Right atrium auricular region (tissue), 2 donors: Measurements from ENCODE around the gene DRD3. TPM values are rescaled to one million over a fixed set of nuclear protein-coding genes. Genes with fewer than 3 reads are reported as not detected.

ENCODE experiments used
- DNase-seq: peaks from one replicate; pipeline ENCODE4 v3.0.0-alpha.2; 2019; ENCODE audit warnings: low spot score
- H3K27ac ChIP-seq, 2 donors: fragments of 200-600 bp; sonication (generic); 1 replicate in 1 of 2; 2 replicates in 1 of 2; pipeline ENCODE4 v1.5.1; 2016 to 2019
- H3K27me3 ChIP-seq, 2 donors: fragments of 200-600 bp; sonication (generic); one replicate each; pipeline versions ENCODE4 v1.5.1 to v1.6.0; 2017 to 2019
- H3K36me3 ChIP-seq: fragments of 200-600 bp; sonication (generic); one replicate; pipeline ENCODE4 v1.5.1; 2016
- H3K4me1 ChIP-seq, 2 donors: fragments of 200-600 bp; sonication (generic); one replicate each; pipeline versions ENCODE4 v1.5.1 to v1.6.0; 2017 to 2019
- H3K4me3 ChIP-seq, 2 donors: fragments of 200-600 bp; sonication (generic); 1 replicate in 1 of 2; 2 replicates in 1 of 2; pipeline ENCODE4 v1.5.1; 2017 to 2019; ENCODE audit warnings: mild to moderate bottlenecking in 1 of 2, moderate library complexity in 1 of 2
- H3K9me3 ChIP-seq, 2 donors: fragments of 200-600 bp; sonication (generic); one replicate each; pipeline ENCODE4 v1.5.1; 2019
- CTCF ChIP-seq, 2 donors: fragments of 200-600 bp; sonication (generic); IDR thresholded peaks; one replicate each; pipeline ENCODE4 v1.5.1; 2019; ENCODE audit warnings: antibody characterized with exemption in 2 of 2
- total RNA-seq, 2 donors: library from RNA; depleted of rRNA; stranded (reverse); fragments of >200 nt; gene quantifications; one replicate each; pipeline ENCODE4 v1.1.0, GENCODE V29; 2016

Gene DRD3
- total RNA-seq, 2 donors from 2014 or later: not detected

- no peak overlapping the region for H3K27ac ChIP-seq
- TF ChIP-seq CTCF (IDR thresholded peaks at IDR 0.05): no peak
- no peak overlapping the region for H3K4me3 ChIP-seq
- H3K27me3 ChIP-seq: no peaks in the 10 kb centered on the region
- no peaks in the 10 kb centered on the region for H3K36me3 ChIP-seq
- DNase-seq: no peak
- H3K9me3 ChIP-seq: no peaks in the 10 kb centered on the region
- H3K4me1 ChIP-seq: no peaks in the 10 kb centered on the region
Measured at GRCh38 chr3:114128826-114129225, 50.0 kb downstream of the DRD3 start.

DNA sequence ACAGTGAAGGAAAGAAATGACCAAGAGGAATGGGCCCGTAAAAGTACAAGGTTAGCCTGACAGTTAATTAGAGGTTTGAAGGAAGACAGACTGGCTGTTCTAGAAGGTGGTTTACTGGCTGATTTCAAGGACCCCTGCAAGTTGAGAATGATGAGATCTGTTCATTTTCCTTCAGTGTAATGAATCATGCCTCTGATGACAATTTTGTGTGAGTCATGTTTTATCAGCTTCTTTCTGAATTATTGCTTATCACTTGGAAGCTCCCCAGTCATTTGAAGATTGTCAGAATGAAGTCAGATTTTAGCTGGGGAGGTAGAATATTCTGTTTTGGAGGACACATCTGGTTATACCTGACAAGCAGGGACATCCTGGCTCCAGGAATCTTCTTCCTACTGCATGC, 50.6 kb downstream of the DRD3 start:
- no peak for DNase-seq
- no peak overlapping the region for H3K4me3 ChIP-seq
- H3K9me3 ChIP-seq: no peaks in the 10 kb centered on the region
- H3K4me1 ChIP-seq: no peaks in the 10 kb centered on the region
- no peaks in the 10 kb centered on the region for H3K27me3 ChIP-seq
- no peak for TF ChIP-seq CTCF (IDR thresholded peaks at IDR 0.05)
- H3K27ac ChIP-seq: no peak overlapping the region
- no peaks in the 10 kb centered on the region for H3K36me3 ChIP-seq

- Histone ChIP-seq H3K27me3 (no peaks in the 10 kb centered on the region), H3K4me1 (no peaks in the 10 kb centered on the region), H3K36me3 (no peaks in the 10 kb centered on the region), H3K9me3 (no peaks in the 10 kb centered on the region), H3K4me3 (no peak overlapping the region), H3K27ac (no peak overlapping the region)
- DNase-seq: no peak
- no peak for TF ChIP-seq CTCF (IDR thresholded peaks at IDR 0.05)
Measured at GRCh38 chr3:114127517-114127916, 51.3 kb downstream of the DRD3 start.

GRCh38 chr3:114126461-114126860, 52.4 kb downstream of the DRD3 start:
- H3K27ac ChIP-seq: no peak overlapping the region
- TF ChIP-seq CTCF (IDR thresholded peaks at IDR 0.05): no peak
- DNase-seq: no peak

DNA sequence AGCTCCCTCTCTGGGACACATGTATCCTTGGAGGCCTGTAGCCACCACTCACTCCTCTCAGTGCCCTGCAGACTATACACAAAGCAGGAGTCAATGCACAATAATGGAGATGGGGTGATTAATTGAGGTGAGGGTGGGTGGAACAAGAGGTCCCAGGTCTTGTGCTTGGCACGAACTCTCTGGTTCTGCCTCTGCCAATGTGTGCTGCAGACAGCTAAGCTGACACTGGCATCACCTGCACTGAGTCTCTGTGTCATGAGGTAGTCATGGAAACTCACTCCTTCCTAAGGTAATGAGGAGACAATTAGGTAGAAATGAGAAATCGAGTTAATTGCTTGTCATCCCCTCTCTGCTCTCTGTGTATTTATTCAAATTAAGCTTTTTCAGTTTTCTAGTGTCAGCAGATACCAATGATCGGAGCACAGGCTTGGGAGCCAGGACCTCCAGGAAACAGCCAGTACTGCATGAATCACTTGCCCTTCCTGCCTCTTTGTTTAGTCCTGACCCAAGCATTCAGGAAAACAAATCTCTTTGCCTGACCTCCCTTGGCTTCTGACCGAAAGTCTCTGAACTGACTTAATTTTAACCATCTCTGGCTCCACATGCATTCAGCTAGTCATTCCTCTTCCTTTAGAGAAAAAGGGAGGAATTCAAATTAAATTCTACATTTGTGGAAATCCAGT, 56.7 kb downstream of the DRD3 start:
- Histone ChIP-seq H3K27ac (peak overlapping the region in 1 of 2 donors; percentile 14), H3K4me3 (no peak overlapping the region), H3K36me3 (no peaks in the 10 kb centered on the region), H3K9me3 (no peaks in the 10 kb centered on the region), H3K4me1 (peaks cover 0 to 4% of the 10 kb centered on the region in 2 donors), H3K27me3 (no peaks in the 10 kb centered on the region)
- DNase-seq: no peak
- no peak for TF ChIP-seq CTCF (IDR thresholded peaks at IDR 0.05)

More at GRCh38 chr3:114126461-114126860, 52.4 kb downstream of the DRD3 start:
- peaks cover 0 to 4% of the 10 kb centered on the region in 2 donors for H3K4me1 ChIP-seq
- H3K36me3 ChIP-seq: no peaks in the 10 kb centered on the region
- no peaks in the 10 kb centered on the region for H3K9me3 ChIP-seq
- H3K27me3 ChIP-seq: no peaks in the 10 kb centered on the region
- no peak overlapping the region for H3K4me3 ChIP-seq

GRCh38 chr3:114120211-114120610, 58.6 kb downstream of the DRD3 start:
- TF ChIP-seq CTCF (IDR thresholded peaks at IDR 0.05): no peak
- no peak for DNase-seq
- Histone ChIP-seq H3K27me3 (no peaks in the 10 kb centered on the region), H3K4me3 (no peak overlapping the region), H3K27ac (no peak overlapping the region), H3K4me1 (peaks cover 0 to 4% of the 10 kb centered on the region in 2 donors), H3K36me3 (no peaks in the 10 kb centered on the region), H3K9me3 (no peaks in the 10 kb centered on the region)
